ENCODE measurements around the gene ITPA. TPM values are rescaled to one million over a fixed set of nuclear protein-coding genes. Genes with fewer than 3 reads are reported as not detected.

Gene ITPA
- total RNA-seq, 1 experiment from 2014 or later = 116 TPM

- no peak for DNase-seq (ENCODE audit: extremely low read depth, low read depth)
Measured at GRCh38 chr20:3240776-3241363, 31.6 kb downstream of the ITPA start.

DNA sequence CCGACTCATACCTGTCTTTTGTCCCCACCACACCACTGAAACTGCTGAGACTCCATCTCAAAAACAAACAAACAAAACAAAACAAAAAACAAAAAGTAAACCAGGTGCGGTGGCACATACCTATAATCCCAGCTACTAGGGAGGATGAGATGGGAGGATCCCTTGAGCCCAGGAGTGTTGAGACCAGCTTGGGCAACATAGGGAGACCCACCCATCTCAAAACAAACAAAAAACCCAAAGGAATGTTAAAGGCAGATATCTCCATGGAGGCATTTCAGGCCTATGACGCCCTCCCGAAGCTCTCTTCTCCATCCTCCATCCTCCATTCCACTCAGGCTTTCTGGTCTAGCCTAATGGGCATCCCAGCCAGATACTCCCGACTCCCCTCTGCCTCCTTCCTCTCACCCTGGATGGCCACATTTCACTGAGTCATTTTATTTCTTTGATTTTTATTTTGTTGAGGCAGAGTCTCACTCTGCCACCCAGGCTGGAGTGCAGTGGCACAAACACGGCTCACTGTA lies 32.9 kb downstream of the ITPA start:
- no peak for DNase-seq (ENCODE audit: extremely low read depth, low read depth)

DNA sequence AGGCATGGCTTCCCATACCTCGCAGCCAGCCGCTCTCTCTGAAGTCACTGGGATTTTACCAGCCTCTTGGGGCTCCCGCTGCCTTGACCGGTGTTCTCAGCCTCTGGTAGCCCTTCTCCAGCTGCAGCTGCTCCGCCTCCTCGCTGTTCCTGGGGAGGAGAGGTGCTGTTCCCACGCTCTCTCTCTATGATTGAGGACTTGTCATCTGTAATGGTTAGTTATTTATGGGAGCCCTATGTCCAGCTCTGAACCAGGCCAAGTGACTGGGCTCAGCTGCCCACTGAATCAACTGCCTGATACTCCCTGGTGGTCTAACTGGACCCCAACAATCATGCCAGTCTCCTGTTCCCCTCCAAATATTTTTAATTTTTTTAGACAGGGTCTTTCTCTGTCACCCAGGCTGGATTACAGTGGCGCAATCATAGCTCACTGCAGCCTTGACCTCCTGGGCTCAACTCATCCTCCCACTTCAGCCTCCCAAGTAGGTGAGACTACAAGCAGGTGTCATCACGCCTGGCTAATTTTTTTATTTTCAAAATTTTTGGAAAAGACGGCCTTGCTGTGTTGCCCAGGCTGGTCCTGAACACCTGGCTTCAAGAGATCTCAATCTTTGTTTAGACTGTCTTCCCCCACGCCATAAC lies 34.5 kb downstream of the ITPA start:
- DNase-seq (ENCODE audit: extremely low read depth, low read depth) = no peak

GRCh38 chr20:3244613-3245012 lies 35.3 kb downstream of the ITPA start:
- DNase-seq (ENCODE audit: extremely low read depth, low read depth) = no peak

DNA sequence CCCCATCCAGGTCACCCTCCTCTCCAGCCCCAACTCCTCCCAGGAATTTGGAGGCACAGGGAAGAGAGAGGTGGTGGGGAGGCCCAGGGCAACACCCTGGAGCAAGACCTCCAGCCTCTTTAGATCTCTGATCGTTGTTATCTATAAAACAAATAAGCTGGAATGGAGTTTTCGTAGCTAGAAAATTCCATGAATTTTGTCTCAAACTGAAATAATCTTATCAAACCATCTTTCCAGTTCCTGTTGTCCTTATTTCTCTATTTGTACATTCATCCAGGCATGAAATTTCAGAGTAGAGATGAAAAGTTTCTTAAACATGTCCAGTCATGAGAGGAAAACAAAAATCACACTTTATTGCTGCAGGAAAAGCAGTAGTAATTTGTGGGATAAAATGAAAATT lies 35.9 kb downstream of the ITPA start:
- no peak for DNase-seq (ENCODE audit: extremely low read depth, low read depth)

DNA sequence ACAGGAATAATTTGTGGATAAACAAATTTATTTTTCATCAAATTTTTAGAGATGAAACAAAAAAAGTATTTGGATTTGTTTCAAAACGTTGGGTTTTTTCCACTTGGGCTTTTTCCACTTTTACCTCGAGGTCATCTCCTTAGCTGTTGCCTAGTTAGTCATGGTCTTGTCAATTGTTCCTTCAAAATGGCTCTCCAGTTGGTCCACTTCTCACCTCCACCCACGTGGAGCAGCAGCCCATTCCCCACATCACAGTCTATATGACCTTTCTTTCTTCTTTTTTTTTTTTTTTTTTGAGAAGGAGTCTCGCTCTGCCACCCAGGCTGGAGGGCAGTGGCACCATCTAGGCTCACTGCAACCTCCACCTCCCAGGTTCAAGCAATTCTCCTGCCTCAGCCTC lies 36.4 kb downstream of the ITPA start:
- no peak for DNase-seq (ENCODE audit: extremely low read depth, low read depth)

DNA sequence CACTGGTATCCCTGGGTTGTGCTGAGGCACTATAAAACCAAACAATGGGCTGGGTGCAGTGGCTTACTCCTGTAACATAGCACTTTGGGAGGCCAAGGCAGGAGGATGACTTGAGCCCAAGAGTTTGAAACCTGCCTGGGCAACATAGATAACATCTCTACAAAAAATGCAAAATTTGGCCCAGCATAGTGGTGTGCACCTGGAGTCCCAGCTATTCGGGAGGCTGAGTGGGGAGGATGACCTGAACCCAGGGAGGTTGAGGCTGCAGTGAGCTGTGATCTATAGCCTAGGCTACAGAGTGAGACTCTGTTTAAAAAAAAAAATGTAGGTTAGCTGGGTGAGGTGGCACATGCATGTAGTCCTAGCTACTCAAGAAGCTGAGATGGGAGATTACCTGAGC lies 37.4 kb downstream of the ITPA start:
- DNase-seq (ENCODE audit: extremely low read depth, low read depth) = no peak

- no peak for DNase-seq (ENCODE audit: extremely low read depth, low read depth)
Measured at GRCh38 chr20:3247638-3248037, 38.3 kb downstream of the ITPA start.

GRCh38 chr20:3248167-3248992 lies 39.1 kb downstream of the ITPA start:
- DNase-seq (ENCODE audit: extremely low read depth, low read depth) = no peak

GRCh38 chr20:3248993-3249347 lies 39.7 kb downstream of the ITPA start:
- DNase-seq (ENCODE audit: extremely low read depth, low read depth) = no peak

DNA sequence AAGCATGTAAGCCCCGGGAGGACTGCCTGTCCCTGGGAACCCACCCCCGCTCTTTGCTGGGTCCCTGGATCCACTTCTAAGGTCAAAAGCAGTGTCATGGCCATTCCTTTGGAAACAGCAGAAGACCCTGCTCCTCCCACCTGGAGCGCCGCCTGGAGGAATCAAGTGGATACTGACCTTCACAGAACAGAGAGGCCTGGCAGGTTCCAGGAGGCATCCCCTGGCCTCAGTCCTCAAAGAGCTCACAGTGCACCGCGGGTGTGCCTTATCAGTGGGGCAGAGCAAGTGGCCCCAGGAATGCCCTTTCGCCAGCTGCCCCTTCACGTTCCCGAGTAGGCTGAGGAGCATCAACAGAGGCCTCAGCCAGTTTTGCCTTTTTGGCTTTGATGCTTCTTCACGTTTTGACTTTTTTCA lies 40.8 kb downstream of the ITPA start:
- peak; percentile 48 for DNase-seq (ENCODE audit: extremely low read depth, low read depth)

GRCh38 chr20:3251806-3252205 lies 42.5 kb downstream of the ITPA start:
- no peak for DNase-seq (ENCODE audit: extremely low read depth, low read depth)

- DNase-seq (ENCODE audit: extremely low read depth, low read depth) = no peak
Measured at GRCh38 chr20:3255728-3256127, 46.4 kb downstream of the ITPA start.

- no peak for DNase-seq (ENCODE audit: extremely low read depth, low read depth)
Measured at GRCh38 chr20:3258429-3258828, 49.1 kb downstream of the ITPA start.

DNA sequence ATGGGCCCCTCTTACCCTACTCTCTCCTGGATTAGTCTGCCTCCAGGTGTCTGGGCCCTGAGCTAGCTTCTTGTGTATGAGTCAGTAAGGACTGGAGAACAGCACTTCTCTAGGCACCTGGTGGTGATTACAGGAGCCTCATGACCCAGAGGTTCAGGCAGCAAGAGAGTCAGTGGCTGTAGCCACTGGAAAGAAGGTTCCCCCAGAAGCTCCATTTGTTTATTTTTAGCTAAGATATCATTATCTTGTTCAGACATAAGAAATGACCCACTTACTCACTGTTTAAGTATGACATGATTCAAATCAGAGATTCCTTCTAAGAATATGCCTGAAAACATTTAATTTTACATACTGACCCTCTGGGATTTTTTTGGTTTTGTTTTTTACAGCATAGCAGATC lies 53.3 kb downstream of the ITPA start:
- no peak for DNase-seq (ENCODE audit: extremely low read depth, low read depth)

DNA sequence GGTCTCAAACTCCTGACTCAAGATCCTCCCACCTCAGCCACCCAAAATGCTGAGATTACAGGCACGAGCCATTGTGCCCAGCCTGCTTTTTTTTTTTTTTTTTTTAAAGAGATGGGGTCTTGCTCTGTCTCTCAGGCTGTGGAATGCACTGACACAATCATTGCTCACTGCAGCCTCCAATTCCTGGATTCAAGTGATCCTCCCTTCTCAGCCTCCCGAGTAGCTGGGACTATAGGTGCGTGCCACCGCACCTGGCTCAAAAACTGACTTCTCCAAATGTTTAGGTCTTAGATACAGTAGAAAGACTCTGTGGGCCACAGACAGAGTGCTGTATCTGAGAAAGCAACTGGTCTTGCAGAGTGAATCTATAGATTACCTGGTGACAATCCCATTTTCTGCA lies 60.8 kb downstream of the ITPA start:
- DNase-seq (ENCODE audit: extremely low read depth, low read depth) = no peak

DNA sequence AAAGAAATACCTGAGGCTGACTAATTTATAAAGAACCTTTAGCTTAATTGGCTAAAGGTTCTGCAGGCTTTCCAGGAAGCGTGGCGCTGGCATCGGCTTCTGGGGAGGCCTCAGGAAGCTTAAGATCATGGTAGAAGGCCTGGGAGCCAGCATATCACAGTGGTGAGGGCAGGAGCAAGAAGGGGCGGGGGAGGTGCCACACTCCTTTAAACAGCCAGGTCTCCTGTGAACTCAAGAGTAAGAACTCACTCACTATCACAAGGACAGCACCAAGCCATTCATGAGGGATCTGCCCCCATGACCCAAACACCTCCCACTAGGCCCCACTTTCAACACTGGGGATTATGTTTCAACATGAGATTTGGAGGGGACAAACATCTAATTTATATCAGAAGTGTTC lies 64.1 kb downstream of the ITPA start:
- DNase-seq (ENCODE audit: extremely low read depth, low read depth) = no peak

Other genes with a start within 250 kb of the ITPA start
- gene GNRH2, start 165.9 kb upstream of the ITPA start, total RNA-seq (2014; rRNA removed; shearing (Covaris generic)) = not detected in 2 replicates
- gene MRPS26, start 163.4 kb upstream of the ITPA start, total RNA-seq (2014; rRNA removed; shearing (Covaris generic)) = 78.4 and 82.0 TPM in 2 replicates
- gene OXT, start 137.9 kb upstream of the ITPA start, total RNA-seq (2014; rRNA removed; shearing (Covaris generic)) = not detected in 2 replicates
- gene AVP, start 124.8 kb upstream of the ITPA start, total RNA-seq (2014; rRNA removed; shearing (Covaris generic)) = not detected in 2 replicates
- 33.5 and 37.5 TPM in 2 replicates for gene FASTKD5, start 49.6 kb upstream of the ITPA start, total RNA-seq (2014; rRNA removed; shearing (Covaris generic))
- gene UBOX5, start 49.6 kb upstream of the ITPA start, total RNA-seq (2014; rRNA removed; shearing (Covaris generic)) = 2.5 and 2.7 TPM in 2 replicates
- 3.4 and 3.8 TPM in 2 replicates for gene LZTS3, start 35.9 kb upstream of the ITPA start, total RNA-seq (2014; rRNA removed; shearing (Covaris generic))
- 81.4 and 90.9 TPM in 2 replicates for gene DDRGK1, start 4.8 kb upstream of the ITPA start, total RNA-seq (2014; rRNA removed; shearing (Covaris generic))
- gene SLC4A11, start 29.7 kb downstream of the ITPA start, total RNA-seq (2014; rRNA removed; shearing (Covaris generic)) = 65.8 and 71.0 TPM in 2 replicates
- 10.2 and 11.8 TPM in 2 replicates for gene DNAAF9, start 198.2 kb downstream of the ITPA start, total RNA-seq (2014; rRNA removed; shearing (Covaris generic))